Activated CD8-positive, alpha-beta T cell treated with anti-CD3 and anti-CD28 coated beads, Interleukin-2, amount 10 ng/mL, durations not matched to agents 7 days and 5 days (primary cell): ENCODE results near the gene PRAMEF17. TPM values are rescaled to one million over a fixed set of nuclear protein-coding genes. Genes with fewer than 3 reads are reported as not detected.
A peak's percentile ranks its signal among the peaks of the same experiment; 100 is the strongest.
"Not testable (repeated sequence)": the region's sequence is repeated elsewhere in the genome, so short reads cannot be mapped to it uniquely, and the experiment has no call there.

Source experiments
- ATAC-seq: fragments of 150-1000 bp; cut with Tn5 transposase; one replicate; pipeline ENCODE4 v1.10.0; 2021; ENCODE audit warnings: moderate library complexity
- CTCF ChIA-PET: fragments of 350-600 bp; sonication (Branson Sonifier 250); formaldehyde crosslinking; loops from one replicate; lab custom pipeline; 2021; ENCODE audit warnings: antibody characterized with exemption; lab: Charles Lee
- POLR2A ChIA-PET: fragments of 350-600 bp; sonication (Branson Sonifier 250); formaldehyde crosslinking; loops from one replicate; lab custom pipeline; 2021; ENCODE audit warnings: antibody characterized with exemption; lab: Charles Lee
- DNase-seq: peaks from one replicate; pipeline ENCODE4 v3.0.0-alpha.2; 2020
- H3K27ac Mint-ChIP-seq: one replicate; pipeline ENCODE4 v1.8.0; 2021; ENCODE audit warnings: mild to moderate bottlenecking, mixed read lengths
- H3K27me3 Mint-ChIP-seq: one replicate; pipeline ENCODE4 v1.8.0; 2021; ENCODE audit warnings: low read depth, mixed read lengths
- H3K36me3 Mint-ChIP-seq: one replicate; pipeline ENCODE4 v1.8.0; 2021; ENCODE audit warnings: low read depth, mixed read lengths
- H3K4me1 Mint-ChIP-seq: one replicate; pipeline ENCODE4 v1.8.0; 2021; ENCODE audit warnings: low read depth, mixed read lengths
- H3K4me3 Mint-ChIP-seq: one replicate; pipeline ENCODE4 v1.8.0; 2021; ENCODE audit warnings: mild to moderate bottlenecking, mixed read lengths
- H3K9me3 Mint-ChIP-seq: one replicate; pipeline ENCODE4 v1.8.0; 2022; ENCODE audit warnings: mixed read lengths; ENCODE audit not compliant: insufficient read depth
- total RNA-seq, 2 experiments: library from RNA; stranded (reverse); gene quantifications; one replicate each; pipeline ENCODE4 v1.2.3, GENCODE V29; 2021

The PRAMEF17 gene
- total RNA-seq, result not detected

GRCh38 chr1:13389332-13389731, at the start of gene PRAMEF17:
Gene PRAMEF17, plus strand, starts transcription at chr1:13389632. Its CDS starts 26 bp downstream, at chr1:13389658.
- H3K36me3 Mint-ChIP-seq, ATAC-seq, H3K4me1 Mint-ChIP-seq, H3K27ac Mint-ChIP-seq, CTCF ChIA-PET, H3K9me3 Mint-ChIP-seq, H3K4me3 Mint-ChIP-seq, H3K27me3 Mint-ChIP-seq, POLR2A ChIA-PET, DNase-seq: not testable (repeated sequence)

GRCh38 chr1:13342496-13342895, 46.9 kb upstream of the PRAMEF17 start:
- DNase-seq, H3K9me3 Mint-ChIP-seq, H3K4me3 Mint-ChIP-seq, H3K4me1 Mint-ChIP-seq, H3K36me3 Mint-ChIP-seq, H3K27me3 Mint-ChIP-seq, H3K27ac Mint-ChIP-seq, ATAC-seq, POLR2A ChIA-PET, CTCF ChIA-PET: not testable (repeated sequence)

- H3K36me3 Mint-ChIP-seq, H3K9me3 Mint-ChIP-seq, H3K4me1 Mint-ChIP-seq, CTCF ChIA-PET, DNase-seq, H3K27ac Mint-ChIP-seq, POLR2A ChIA-PET, H3K4me3 Mint-ChIP-seq, ATAC-seq, H3K27me3 Mint-ChIP-seq: not testable (repeated sequence)
These were observed 42.4 kb upstream of the PRAMEF17 start, which contains the start of gene PRAMEF14 for GRCh38 chr1:13347034-13347433. Gene PRAMEF14, minus strand, starts transcription at chr1:13347134. Its CDS starts 1,820 bp downstream, at chr1:13345314.

GRCh38 chr1:13353476-13353875, 36.0 kb upstream of the PRAMEF17 start:
- H3K9me3 Mint-ChIP-seq, H3K4me3 Mint-ChIP-seq, POLR2A ChIA-PET, CTCF ChIA-PET, DNase-seq, H3K27me3 Mint-ChIP-seq, H3K27ac Mint-ChIP-seq, ATAC-seq, H3K4me1 Mint-ChIP-seq, H3K36me3 Mint-ChIP-seq: not testable (repeated sequence)

GRCh38 chr1:13354475-13354874, 35.0 kb upstream of the PRAMEF17 start:
- not testable (repeated sequence) for H3K9me3 Mint-ChIP-seq, ATAC-seq

GRCh38 chr1:13356774-13357173, 32.7 kb upstream of the PRAMEF17 start:
- H3K4me1 Mint-ChIP-seq, POLR2A ChIA-PET, CTCF ChIA-PET, H3K9me3 Mint-ChIP-seq, ATAC-seq, H3K27me3 Mint-ChIP-seq, H3K36me3 Mint-ChIP-seq, H3K4me3 Mint-ChIP-seq, H3K27ac Mint-ChIP-seq: not testable (repeated sequence)
- DNase-seq, result peak; percentile 53

More at GRCh38 chr1:13354475-13354874, 35.0 kb upstream of the PRAMEF17 start:
- CTCF ChIA-PET, H3K4me3 Mint-ChIP-seq, H3K27me3 Mint-ChIP-seq, H3K36me3 Mint-ChIP-seq, H3K27ac Mint-ChIP-seq, H3K4me1 Mint-ChIP-seq, DNase-seq, POLR2A ChIA-PET: not testable (repeated sequence)

GRCh38 chr1:13362364-13362763, 27.1 kb upstream of the PRAMEF17 start:
- H3K4me1 Mint-ChIP-seq, H3K4me3 Mint-ChIP-seq, H3K27me3 Mint-ChIP-seq, POLR2A ChIA-PET, ATAC-seq, H3K27ac Mint-ChIP-seq, H3K9me3 Mint-ChIP-seq, DNase-seq, H3K36me3 Mint-ChIP-seq, CTCF ChIA-PET: not testable (repeated sequence)

GRCh38 chr1:13364928-13365327, 24.5 kb upstream of the PRAMEF17 start:
- ATAC-seq, H3K4me3 Mint-ChIP-seq, H3K36me3 Mint-ChIP-seq, H3K9me3 Mint-ChIP-seq, H3K27me3 Mint-ChIP-seq, POLR2A ChIA-PET, CTCF ChIA-PET, DNase-seq, H3K27ac Mint-ChIP-seq, H3K4me1 Mint-ChIP-seq: not testable (repeated sequence)

- H3K36me3 Mint-ChIP-seq, POLR2A ChIA-PET, H3K27me3 Mint-ChIP-seq, H3K9me3 Mint-ChIP-seq, H3K4me1 Mint-ChIP-seq, DNase-seq, CTCF ChIA-PET, H3K27ac Mint-ChIP-seq, ATAC-seq, H3K4me3 Mint-ChIP-seq: not testable (repeated sequence)
These were observed 22.9 kb upstream of the PRAMEF17 start for GRCh38 chr1:13366536-13366935.

GRCh38 chr1:13368544-13368943, 20.9 kb upstream of the PRAMEF17 start:
- H3K36me3 Mint-ChIP-seq, H3K27ac Mint-ChIP-seq, ATAC-seq, POLR2A ChIA-PET, H3K27me3 Mint-ChIP-seq, H3K4me3 Mint-ChIP-seq, H3K9me3 Mint-ChIP-seq, CTCF ChIA-PET, H3K4me1 Mint-ChIP-seq: not testable (repeated sequence)
- peak; percentile 24 for DNase-seq

GRCh38 chr1:13378983-13379382, 10.4 kb upstream of the PRAMEF17 start:
- H3K27me3 Mint-ChIP-seq, H3K4me1 Mint-ChIP-seq, H3K9me3 Mint-ChIP-seq, DNase-seq, H3K27ac Mint-ChIP-seq, ATAC-seq, H3K36me3 Mint-ChIP-seq, CTCF ChIA-PET, POLR2A ChIA-PET, H3K4me3 Mint-ChIP-seq: not testable (repeated sequence)

- H3K27me3 Mint-ChIP-seq, H3K4me1 Mint-ChIP-seq, H3K36me3 Mint-ChIP-seq, H3K4me3 Mint-ChIP-seq, ATAC-seq, CTCF ChIA-PET, DNase-seq, H3K27ac Mint-ChIP-seq, H3K9me3 Mint-ChIP-seq, POLR2A ChIA-PET: not testable (repeated sequence)
These were observed 9.1 kb upstream of the PRAMEF17 start for GRCh38 chr1:13380380-13380779.

GRCh38 chr1:13393004-13393403, 3.6 kb downstream of the PRAMEF17 start:
- H3K4me1 Mint-ChIP-seq, H3K36me3 Mint-ChIP-seq, H3K4me3 Mint-ChIP-seq, H3K9me3 Mint-ChIP-seq, H3K27me3 Mint-ChIP-seq, POLR2A ChIA-PET, CTCF ChIA-PET, H3K27ac Mint-ChIP-seq, DNase-seq, ATAC-seq: not testable (repeated sequence)
